Mesodermal cell (in vitro differentiated cells): Measurements from ENCODE around the gene COL1A1.
A peak's percentile ranks its signal among the peaks of the same experiment; 100 is the strongest.

Source experiments
- H3K27ac ChIP-seq: 2 replicates; pipeline ENCODE4 v1.7.0; 2013; ENCODE audit warnings: mild to moderate bottlenecking, low read depth, low read length, moderate library complexity; ENCODE audit not compliant: severe bottlenecking
- H3K36me3 ChIP-seq: 2 replicates; pipeline ENCODE4 v1.7.1; 2013; ENCODE audit warnings: mild to moderate bottlenecking, low read length, moderate library complexity; ENCODE audit not compliant: control insufficient read depth, insufficient read depth
- H3K4me1 ChIP-seq: one replicate; pipeline ENCODE4 v1.7.1; 2013; ENCODE audit warnings: mild to moderate bottlenecking, low read length; ENCODE audit not compliant: insufficient read depth, control insufficient read depth, poor library complexity, severe bottlenecking
- H3K4me3 ChIP-seq: 2 replicates; pipeline ENCODE4 v1.7.0; 2013; ENCODE audit warnings: low read length, control low read depth, mild to moderate bottlenecking; ENCODE audit not compliant: insufficient read depth, poor library complexity, severe bottlenecking; ENCODE audit errors: extremely low read depth
- H3K9me3 ChIP-seq: 2 replicates; pipeline ENCODE4 v1.7.1; 2013; ENCODE audit warnings: mild to moderate bottlenecking, low read length, moderate library complexity; ENCODE audit not compliant: control insufficient read depth
- WGBS, 2 experiments: methylation state at CpG; one replicate each; pipeline ENCODE4 v1.1.5; 2013; ENCODE audit warnings: missing lambda C conversion rate in 2 of 2; ENCODE audit not compliant: insufficient coverage in 2 of 2; 5-methylcytosine and 5-hydroxymethylcytosine counted together

COL1A1 gene

GRCh38 chr17:50207315-50207714 lies 5.9 kb upstream of the COL1A1 start:
- H3K4me1 ChIP-seq = peaks cover 88% of the 10 kb centered on the region
- H3K9me3 ChIP-seq = no peaks in the 10 kb centered on the region
- no peak overlapping the region for H3K4me3 ChIP-seq
- WGBS, 2 experiments = 67 to 68% methylated on average over 4 to 5 of the region's 5 CpGs
- peak overlapping the region; percentile 100 for H3K27ac ChIP-seq
- no peaks in the 10 kb centered on the region for H3K36me3 ChIP-seq

GRCh38 chr17:50206604-50207293 lies 5.3 kb upstream of the COL1A1 start:
- Histone ChIP-seq H3K4me3 (no peak overlapping the region), H3K9me3 (no peaks in the 10 kb centered on the region), H3K36me3 (no peaks in the 10 kb centered on the region), H3K27ac (peak overlapping the region; percentile 65), H3K4me1 (peaks cover 86% of the 10 kb centered on the region)
- 7 to 18% methylated on average over 3 to 10 of the region's 18 CpGs for WGBS, 2 experiments

- peaks cover 82% of the 10 kb centered on the region for H3K4me1 ChIP-seq
- peak overlapping the region; percentile 83 for H3K27ac ChIP-seq
- H3K9me3 ChIP-seq = no peaks in the 10 kb centered on the region
- WGBS, 2 experiments = 80 to 93% methylated on average over 2 to 3 of the region's 7 CpGs
- H3K36me3 ChIP-seq = no peaks in the 10 kb centered on the region
- H3K4me3 ChIP-seq = no peak overlapping the region
Measured at GRCh38 chr17:50205963-50206505, 4.6 kb upstream of the COL1A1 start.

GRCh38 chr17:50205111-50205962 lies 3.9 kb upstream of the COL1A1 start:
- peaks cover 76% of the 10 kb centered on the region for H3K4me1 ChIP-seq
- H3K4me3 ChIP-seq = no peak overlapping the region
- WGBS, 2 experiments = 60 to 72% methylated on average over 9 of the region's 10 CpGs
- peak overlapping the region; percentile 83 for H3K27ac ChIP-seq
- H3K9me3 ChIP-seq = no peaks in the 10 kb centered on the region
- H3K36me3 ChIP-seq = no peaks in the 10 kb centered on the region

- Histone ChIP-seq H3K27ac (peak overlapping the region; percentile 47), H3K9me3 (no peaks in the 10 kb centered on the region), H3K36me3 (peaks cover 1% of the 10 kb centered on the region), H3K4me3 (no peak overlapping the region), H3K4me1 (peaks cover 71% of the 10 kb centered on the region)
- 88 to 93% methylated on average over 1 to 2 of the region's 3 CpGs for WGBS, 2 experiments
Measured at GRCh38 chr17:50204431-50204830, 3.0 kb upstream of the COL1A1 start.

- peaks cover 8% of the 10 kb centered on the region for H3K36me3 ChIP-seq
- no peaks in the 10 kb centered on the region for H3K9me3 ChIP-seq
- H3K27ac ChIP-seq = peak overlapping the region; percentile 47
- no peak overlapping the region for H3K4me3 ChIP-seq
- peaks cover 71% of the 10 kb centered on the region for H3K4me1 ChIP-seq
- 74 to 79% methylated on average over 5 to 7 of the region's 13 CpGs for WGBS, 2 experiments
Measured at GRCh38 chr17:50203604-50204345, 2.3 kb upstream of the COL1A1 start.

GRCh38 chr17:50203086-50203485 lies 1.7 kb upstream of the COL1A1 start:
- Histone ChIP-seq H3K4me1 (peaks cover 66% of the 10 kb centered on the region), H3K27ac (no peak overlapping the region), H3K36me3 (peaks cover 15% of the 10 kb centered on the region), H3K9me3 (no peaks in the 10 kb centered on the region), H3K4me3 (no peak overlapping the region)
- 82 to 83% methylated on average over 7 to 12 of the region's 14 CpGs for WGBS, 2 experiments

GRCh38 chr17:50200457-50201275 lies 765 bp downstream of the COL1A1 start:
- H3K4me3 ChIP-seq = peak overlapping the region; percentile 80
- H3K27ac ChIP-seq = peak overlapping the region; percentile 92
- 1% methylated on average over 42 to 48 of the region's 55 CpGs for WGBS, 2 experiments
- H3K9me3 ChIP-seq = no peaks in the 10 kb centered on the region
- H3K4me1 ChIP-seq = peaks cover 45% of the 10 kb centered on the region
- H3K36me3 ChIP-seq = peaks cover 39% of the 10 kb centered on the region

- no peaks in the 10 kb centered on the region for H3K9me3 ChIP-seq
- H3K36me3 ChIP-seq = peaks cover 46% of the 10 kb centered on the region
- peak overlapping the region; percentile 80 for H3K4me3 ChIP-seq
- WGBS, 2 experiments = 2 to 5% methylated on average over 17 to 20 of the region's 36 CpGs
- peaks cover 39% of the 10 kb centered on the region for H3K4me1 ChIP-seq
- H3K27ac ChIP-seq = peak overlapping the region; percentile 81
Measured at GRCh38 chr17:50199803-50200456, 1.5 kb downstream of the COL1A1 start.
